ENCODE measurements around the gene DNAL4. TPM values are rescaled to one million over a fixed set of nuclear protein-coding genes. Genes with fewer than 3 reads are reported as not detected.

The DNAL4 gene
- total RNA-seq, 2 donors from 2014 or later: 24.8 to 29.8 TPM

DNA sequence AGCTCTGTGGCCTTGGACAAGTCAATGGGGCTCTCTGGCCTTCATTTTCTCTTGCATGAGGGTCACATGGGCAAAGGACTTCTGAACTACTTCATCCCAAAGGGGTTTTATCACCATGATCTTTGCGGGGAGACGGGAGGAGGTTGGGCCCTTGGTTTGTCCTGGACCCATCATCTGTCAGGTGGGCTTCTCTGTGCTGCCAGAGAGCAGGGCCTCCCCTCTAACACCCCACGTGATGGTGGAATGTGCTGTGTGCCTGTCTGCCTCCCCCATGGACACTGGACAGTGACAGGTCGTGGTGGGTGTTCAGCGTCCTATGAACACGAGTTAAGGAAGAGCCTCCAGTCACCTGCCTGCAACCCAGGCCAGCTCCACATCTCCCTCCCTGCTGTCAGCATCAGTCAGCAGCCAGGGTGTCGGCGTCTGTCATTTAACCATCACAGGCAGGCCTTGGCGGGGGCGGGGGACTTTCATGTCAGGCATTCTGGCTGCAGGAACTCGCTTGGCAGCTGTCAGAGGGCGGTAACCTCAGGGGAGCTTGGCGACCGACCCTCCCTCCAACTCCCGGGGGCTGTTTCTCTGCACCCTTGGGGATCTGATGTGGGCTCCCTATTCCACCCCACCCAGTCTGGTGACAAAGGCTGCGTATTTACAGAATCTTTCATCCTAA lies 35.5 kb downstream of the DNAL4 start:
- Mint-ChIP-seq H3K36me3 (ENCODE audit: low read depth) (no peaks in the 10 kb centered on the region), H3K4me1 (peaks cover 24% of the 10 kb centered on the region), H3K27ac (no peak overlapping the region), H3K4me3 (no peak overlapping the region), H3K27me3 (ENCODE audit: insufficient read depth) (peaks cover 19% of the 10 kb centered on the region), H3K9me3 (no peaks in the 10 kb centered on the region)
- H3K4me3 ChIP-seq (ENCODE audit: low read length): no peak overlapping the region
- no peak for DNase-seq
- WGBS, 2 experiments (ENCODE audit: insufficient coverage in 1 of 2, insufficient read length in 1 of 2): 81 to 83% methylated on average over 8 to 16 of the region's 16 CpGs
- H3K27me3 ChIP-seq (ENCODE audit: control insufficient read depth, insufficient read depth, low read length, poor library complexity, severe bottlenecking): peaks cover 6% of the 10 kb centered on the region
- no peak overlapping the region for H3K27ac ChIP-seq (ENCODE audit: low read depth, low read length)
- no peak overlapping the region for H3K9ac ChIP-seq (ENCODE audit: extremely low read depth, low read length, poor library complexity, severe bottlenecking)
- H3K36me3 ChIP-seq (ENCODE audit: control insufficient read depth, insufficient read depth, low read length): no peaks in the 10 kb centered on the region
- peaks cover 15% of the 10 kb centered on the region for H3K4me1 ChIP-seq (ENCODE audit: control insufficient read depth, insufficient read depth, low read length)
- TF ChIP-seq, protein P1, sequence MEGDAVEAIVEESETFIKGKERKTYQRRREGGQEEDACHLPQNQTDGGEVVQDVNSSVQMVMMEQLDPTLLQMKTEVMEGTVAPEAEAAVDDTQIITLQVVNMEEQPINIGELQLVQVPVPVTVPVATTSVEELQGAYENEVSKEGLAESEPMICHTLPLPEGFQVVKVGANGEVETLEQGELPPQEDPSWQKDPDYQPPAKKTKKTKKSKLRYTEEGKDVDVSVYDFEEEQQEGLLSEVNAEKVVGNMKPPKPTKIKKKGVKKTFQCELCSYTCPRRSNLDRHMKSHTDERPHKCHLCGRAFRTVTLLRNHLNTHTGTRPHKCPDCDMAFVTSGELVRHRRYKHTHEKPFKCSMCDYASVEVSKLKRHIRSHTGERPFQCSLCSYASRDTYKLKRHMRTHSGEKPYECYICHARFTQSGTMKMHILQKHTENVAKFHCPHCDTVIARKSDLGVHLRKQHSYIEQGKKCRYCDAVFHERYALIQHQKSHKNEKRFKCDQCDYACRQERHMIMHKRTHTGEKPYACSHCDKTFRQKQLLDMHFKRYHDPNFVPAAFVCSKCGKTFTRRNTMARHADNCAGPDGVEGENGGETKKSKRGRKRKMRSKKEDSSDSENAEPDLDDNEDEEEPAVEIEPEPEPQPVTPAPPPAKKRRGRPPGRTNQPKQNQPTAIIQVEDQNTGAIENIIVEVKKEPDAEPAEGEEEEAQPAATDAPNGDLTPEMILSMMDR (conservative IDR thresholded peaks at IDR 0.05): no peak
- no peaks in the 10 kb centered on the region for H3K9me3 ChIP-seq (ENCODE audit: control insufficient read depth, low read length)

DNA sequence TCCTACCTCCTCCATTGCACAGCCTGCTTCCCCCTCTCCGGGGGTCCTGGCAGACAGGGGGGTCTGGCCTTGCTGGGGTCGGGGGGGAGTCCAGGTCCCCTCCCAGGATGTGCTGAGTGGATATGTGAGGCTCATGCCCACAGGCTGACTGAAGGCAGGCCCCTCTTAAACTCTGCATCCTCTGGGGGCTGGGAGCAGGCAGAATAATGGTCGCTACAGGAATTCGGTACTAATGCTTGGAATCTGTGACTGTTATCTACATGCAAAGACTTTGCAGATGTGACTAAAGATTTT lies 36.5 kb downstream of the DNAL4 start:
- peaks cover 24% of the 10 kb centered on the region for H3K4me1 Mint-ChIP-seq
- H3K27ac Mint-ChIP-seq: no peak overlapping the region
- H3K9me3 Mint-ChIP-seq: no peaks in the 10 kb centered on the region
- no peak overlapping the region for H3K4me3 ChIP-seq (ENCODE audit: low read length)
- H3K36me3 Mint-ChIP-seq (ENCODE audit: low read depth): peaks cover 4% of the 10 kb centered on the region
- H3K9me3 ChIP-seq (ENCODE audit: control insufficient read depth, low read length): no peaks in the 10 kb centered on the region
- peaks cover 6% of the 10 kb centered on the region for H3K27me3 ChIP-seq (ENCODE audit: control insufficient read depth, insufficient read depth, low read length, poor library complexity, severe bottlenecking)
- peaks cover 15% of the 10 kb centered on the region for H3K4me1 ChIP-seq (ENCODE audit: control insufficient read depth, insufficient read depth, low read length)
- no peaks in the 10 kb centered on the region for H3K36me3 ChIP-seq (ENCODE audit: control insufficient read depth, insufficient read depth, low read length)
- H3K27me3 Mint-ChIP-seq (ENCODE audit: insufficient read depth): peaks cover 19% of the 10 kb centered on the region
- H3K9ac ChIP-seq (ENCODE audit: extremely low read depth, low read length, poor library complexity, severe bottlenecking): no peak overlapping the region
- no peak overlapping the region for H3K27ac ChIP-seq (ENCODE audit: low read depth, low read length)
- TF ChIP-seq, protein P1 (conservative IDR thresholded peaks at IDR 0.05): no peak
- 72 to 89% methylated on average over 2 to 4 of the region's 4 CpGs for WGBS, 2 experiments (ENCODE audit: insufficient coverage in 1 of 2, insufficient read length in 1 of 2)
- H3K4me3 Mint-ChIP-seq: no peak overlapping the region
- DNase-seq: no peak

DNA sequence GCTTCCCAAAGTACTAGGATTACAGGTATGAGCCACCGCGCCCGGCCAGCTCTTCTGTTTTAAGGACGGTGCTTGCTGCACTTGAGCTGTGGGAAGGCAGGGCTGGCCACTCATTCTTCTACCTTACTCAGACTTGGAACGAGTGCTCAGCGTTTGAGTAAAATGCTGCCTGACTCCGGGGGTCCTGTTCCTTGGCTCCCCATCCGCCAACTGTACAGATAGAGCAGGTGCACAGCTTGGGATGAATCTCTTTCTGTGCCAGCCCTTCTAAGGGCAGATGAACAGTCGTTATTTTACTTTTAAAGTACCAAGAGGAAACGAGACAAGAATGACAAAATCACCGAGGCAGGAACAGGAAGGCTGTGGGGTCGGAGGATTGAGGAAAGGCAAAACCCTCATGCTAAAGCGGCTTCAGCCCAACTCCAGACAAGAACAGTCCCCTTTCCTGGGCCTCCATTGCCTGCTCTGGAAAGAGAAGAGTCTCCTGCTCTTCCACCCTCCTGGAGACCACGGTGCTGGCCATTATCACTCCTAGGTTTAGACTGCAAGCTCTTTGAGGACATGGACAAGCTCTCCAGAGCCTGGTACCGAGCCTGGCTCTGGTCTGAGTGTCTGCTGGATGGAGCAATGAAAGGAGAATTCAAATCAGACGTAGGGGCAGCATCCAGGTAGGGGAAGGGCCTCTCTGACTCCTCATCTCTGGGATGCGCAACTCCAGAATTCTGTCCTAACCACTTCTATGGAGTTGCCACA lies 37.1 kb downstream of the DNAL4 start:
- Histone ChIP-seq H3K9ac (ENCODE audit: extremely low read depth, low read length, poor library complexity, severe bottlenecking) (no peak overlapping the region), H3K27me3 (ENCODE audit: control insufficient read depth, insufficient read depth, low read length, poor library complexity, severe bottlenecking) (peaks cover 6% of the 10 kb centered on the region)

More for the DNA sequence above, 37.1 kb downstream of the DNAL4 start:
- Histone ChIP-seq H3K9me3 (ENCODE audit: control insufficient read depth, low read length) (no peaks in the 10 kb centered on the region), H3K36me3 (ENCODE audit: control insufficient read depth, insufficient read depth, low read length) (peaks cover under 1% of the 10 kb centered on the region), H3K27ac (ENCODE audit: low read depth, low read length) (no peak overlapping the region), H3K4me3 (ENCODE audit: low read length) (peak overlapping the region; percentile 78), H3K4me1 (ENCODE audit: control insufficient read depth, insufficient read depth, low read length) (peaks cover 15% of the 10 kb centered on the region)
- no peak for DNase-seq
- Mint-ChIP-seq H3K27me3 (ENCODE audit: insufficient read depth) (peaks cover 19% of the 10 kb centered on the region), H3K4me3 (peak overlapping the region; percentile 60), H3K36me3 (ENCODE audit: low read depth) (peaks cover 4% of the 10 kb centered on the region), H3K4me1 (peaks cover 24% of the 10 kb centered on the region), H3K27ac (peak overlapping the region; percentile 59), H3K9me3 (no peaks in the 10 kb centered on the region)
- 84% methylated on average over 15 to 17 of the region's 17 CpGs for WGBS, 2 experiments (ENCODE audit: insufficient coverage in 1 of 2, insufficient read length in 1 of 2)
- TF ChIP-seq, protein P1 (conservative IDR thresholded peaks at IDR 0.05): no peak

Measured in endodermal cell (in vitro differentiated cells).